Islet precursor cell (in vitro differentiated cells): ENCODE measurements around the gene NSG2.

Experiments
- DNase-seq: peaks from one replicate; pipeline ENCODE4 v3.0.0-alpha.2; 2018

The NSG2 gene

GRCh38 chr5:174045470-174046025 lies at the start of gene NSG2:
TSS of gene NSG2 (plus strand) at chr5:174045706. CDS start at chr5:174046756, 1,050 bp downstream.
- peak; percentile 97 for DNase-seq

GRCh38 chr5:173997331-173997730 lies 48.2 kb upstream of the NSG2 start:
- DNase-seq, result no peak

DNA sequence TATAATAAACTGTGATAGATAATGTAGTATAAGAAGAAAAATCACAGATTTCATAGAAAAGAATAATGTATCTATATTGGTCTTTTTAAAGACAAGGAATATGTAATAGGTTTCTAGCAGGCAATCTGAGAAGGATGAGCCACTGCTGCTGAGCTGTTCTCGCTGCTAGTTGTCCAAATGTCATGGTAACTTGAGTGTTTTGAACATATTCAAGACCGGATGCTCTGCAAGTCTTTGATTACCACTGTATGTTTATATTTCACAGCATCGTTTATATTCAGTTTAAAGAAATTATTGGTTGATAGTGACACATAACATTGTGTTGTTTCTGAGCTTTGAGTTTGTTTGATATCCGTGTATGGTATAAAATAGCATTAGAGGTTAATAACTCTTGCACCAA lies 47.0 kb upstream of the NSG2 start:
- DNase-seq, result no peak

- DNase-seq, result no peak
These were observed 45.4 kb upstream of the NSG2 start for GRCh38 chr5:174000076-174000475.

DNA sequence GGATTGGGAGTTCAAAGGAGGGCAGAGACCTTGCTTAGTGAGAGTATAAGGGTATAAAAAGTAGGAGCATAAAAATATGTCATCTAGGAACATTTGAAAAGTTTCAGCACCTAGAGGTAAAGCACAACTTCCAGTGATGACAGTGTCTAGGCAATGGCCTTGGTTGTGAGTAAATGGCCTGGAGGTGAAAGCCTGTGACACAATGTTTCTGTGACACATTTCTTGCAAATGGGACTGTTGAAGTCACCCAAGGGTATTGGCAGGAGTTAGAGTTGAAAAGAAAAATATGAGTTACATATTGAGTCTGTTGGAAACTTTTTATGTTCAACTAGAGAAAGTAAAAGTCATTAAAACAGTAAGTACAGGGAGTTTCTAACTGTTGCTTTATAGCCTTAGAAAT lies 41.7 kb upstream of the NSG2 start:
- DNase-seq, result no peak

DNA sequence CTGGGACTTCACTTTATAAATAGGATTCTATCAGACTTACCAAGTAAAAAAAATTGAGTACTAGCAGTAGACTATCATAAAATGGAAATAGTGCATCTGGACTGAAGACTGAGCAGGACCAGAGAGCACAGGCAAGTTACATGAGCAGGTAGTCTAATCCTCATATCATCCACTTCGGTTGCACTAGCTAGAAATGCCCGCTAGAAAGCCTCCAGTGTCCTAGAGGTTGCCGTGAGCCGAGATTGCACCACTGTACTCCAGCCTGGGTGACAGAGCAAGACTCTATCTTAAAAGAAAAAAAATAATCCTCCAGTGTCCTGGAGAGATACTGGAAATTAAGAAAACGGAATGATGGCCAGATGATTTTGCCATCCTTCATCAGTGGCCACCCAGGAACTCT lies 36.6 kb upstream of the NSG2 start:
- DNase-seq, result no peak

- no peak for DNase-seq
These were observed 35.1 kb upstream of the NSG2 start for GRCh38 chr5:174010365-174010764.

- DNase-seq, result no peak
These were observed 34.1 kb upstream of the NSG2 start for GRCh38 chr5:174011441-174011840.

DNA sequence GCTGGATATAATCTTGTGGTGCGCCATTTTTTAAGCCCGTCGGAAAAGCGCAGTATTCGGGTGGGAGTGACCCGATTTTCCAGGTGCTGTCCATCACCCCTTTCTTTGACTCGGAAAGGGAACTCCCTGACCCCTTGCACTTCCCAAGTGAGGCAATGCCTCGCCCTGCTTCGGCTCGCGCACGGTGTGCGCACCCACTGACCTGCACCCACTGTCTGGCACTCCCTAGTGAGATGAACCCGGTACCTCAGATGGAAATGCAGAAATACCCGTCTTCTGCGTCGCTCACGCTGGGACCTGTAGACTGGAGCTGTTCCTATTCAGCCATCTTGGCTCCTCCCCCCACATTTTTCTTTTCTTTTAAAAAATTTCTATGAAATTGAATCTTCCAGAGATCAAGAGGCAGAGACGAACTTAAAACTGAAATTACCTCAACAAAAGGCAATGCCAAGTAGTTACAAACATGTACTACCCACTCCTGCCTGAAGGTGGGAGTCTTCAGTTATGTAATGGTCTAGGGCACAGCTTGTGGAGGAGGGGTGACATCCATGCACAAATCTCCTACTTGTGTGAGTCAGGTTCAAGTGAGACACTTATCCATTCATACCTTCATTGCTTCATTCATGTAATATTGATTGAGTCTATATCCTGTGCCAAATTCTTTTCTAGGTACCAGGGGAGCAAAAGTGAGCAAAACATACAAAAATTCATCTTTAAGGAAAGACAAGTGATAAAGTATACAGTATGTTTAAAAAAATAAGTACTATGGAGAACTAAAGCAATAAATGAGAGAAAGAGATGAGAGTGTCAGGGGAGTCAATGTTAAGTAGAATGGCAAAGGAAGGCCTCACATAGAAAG lies 25.2 kb upstream of the NSG2 start:
- peak; percentile 75 for DNase-seq

- DNase-seq, result no peak
These were observed 24.6 kb upstream of the NSG2 start for GRCh38 chr5:174020928-174021304.

GRCh38 chr5:174022384-174023095 lies 23.0 kb upstream of the NSG2 start:
- DNase-seq, result no peak

DNA sequence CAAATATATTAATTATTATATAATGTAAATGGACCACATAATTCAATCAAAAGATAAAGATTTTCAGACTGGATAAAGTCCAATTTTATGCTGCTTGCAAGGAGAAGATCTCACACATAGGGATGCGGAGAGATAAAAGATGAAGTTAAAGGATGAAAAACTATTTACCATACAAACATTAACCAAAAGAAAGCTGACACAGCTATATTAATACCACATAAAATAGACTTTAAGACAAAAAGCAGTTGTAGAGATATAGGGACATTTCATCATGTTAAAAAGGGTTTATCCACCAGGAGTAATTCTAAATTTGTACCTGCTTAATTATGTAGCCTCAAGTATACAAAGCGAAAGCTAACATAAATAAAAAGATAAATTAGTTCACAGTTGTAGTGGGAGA lies 15.2 kb upstream of the NSG2 start:
- no peak for DNase-seq

DNA sequence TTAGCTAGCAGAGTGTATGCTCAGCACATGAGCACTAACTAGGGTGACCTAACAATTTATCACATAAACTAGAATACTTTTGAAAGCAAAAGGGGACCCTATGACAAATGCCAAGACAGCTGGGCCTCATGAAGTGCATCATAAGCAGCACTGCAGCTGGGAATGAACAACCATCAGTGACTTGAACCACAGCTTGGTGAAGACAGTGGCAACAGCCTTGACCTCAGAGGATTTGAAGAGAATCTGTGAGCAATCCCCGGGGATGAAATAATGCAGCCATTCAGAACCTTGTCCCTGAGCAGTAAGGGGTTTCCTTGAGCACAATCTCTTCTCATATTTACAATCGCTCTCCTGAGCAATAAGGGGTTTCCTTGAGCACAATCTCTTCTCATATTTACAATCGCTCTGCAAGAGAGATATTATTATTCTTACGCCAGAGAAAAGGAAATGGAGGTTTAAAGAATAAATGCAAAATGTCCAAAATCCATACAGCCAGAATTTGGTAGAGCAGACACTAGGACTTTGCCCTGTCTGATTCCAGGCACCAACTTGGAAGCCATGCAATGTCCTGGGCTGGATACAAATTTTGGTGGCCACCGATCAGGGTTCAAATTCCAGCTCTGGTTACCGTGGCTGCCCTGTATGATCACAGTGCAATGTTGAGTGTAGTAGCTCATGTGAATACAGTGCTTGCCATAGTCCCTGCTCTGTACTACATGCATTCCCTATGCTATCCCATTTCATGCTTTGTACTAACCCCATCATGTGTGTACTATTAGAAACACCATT lies 846 bp upstream of the NSG2 start:
- DNase-seq, result no peak

- DNase-seq, result no peak
These were observed 1.1 kb downstream of the NSG2 start for GRCh38 chr5:174046558-174046957.

DNA sequence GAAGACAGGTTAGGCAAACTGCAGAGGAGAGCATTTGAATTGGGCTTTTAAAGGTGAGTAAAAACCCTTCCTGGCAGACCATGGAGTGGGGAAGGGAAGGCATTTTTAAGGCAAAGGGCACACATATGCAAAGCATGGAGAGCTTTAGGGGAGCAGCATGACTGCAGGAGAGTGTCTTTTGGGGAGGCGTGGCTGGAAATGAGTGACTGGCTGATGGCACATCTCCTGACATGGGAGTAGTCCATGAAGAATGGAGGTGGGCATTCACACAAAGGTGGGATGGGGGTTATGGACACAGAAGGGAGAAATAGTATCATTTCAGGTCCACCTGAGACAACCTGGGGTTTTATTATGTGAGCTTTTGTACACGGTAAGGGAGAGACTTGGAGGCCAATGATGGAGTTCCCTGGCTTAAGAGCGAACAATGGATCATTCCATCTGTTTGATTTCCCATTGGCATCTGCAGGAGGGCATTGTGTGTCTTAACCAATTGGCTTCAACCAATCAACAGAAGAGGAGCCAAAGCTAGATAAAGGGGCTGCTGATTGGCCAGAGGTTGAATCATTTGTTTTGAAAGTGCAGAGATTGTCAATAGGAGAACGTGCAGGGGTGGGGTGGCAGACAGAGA lies 2.1 kb downstream of the NSG2 start:
- DNase-seq, result no peak

GRCh38 chr5:174052636-174053035 lies 7.1 kb downstream of the NSG2 start:
- DNase-seq, result no peak

- DNase-seq, result no peak
These were observed 8.4 kb downstream of the NSG2 start for GRCh38 chr5:174053905-174054304.

DNA sequence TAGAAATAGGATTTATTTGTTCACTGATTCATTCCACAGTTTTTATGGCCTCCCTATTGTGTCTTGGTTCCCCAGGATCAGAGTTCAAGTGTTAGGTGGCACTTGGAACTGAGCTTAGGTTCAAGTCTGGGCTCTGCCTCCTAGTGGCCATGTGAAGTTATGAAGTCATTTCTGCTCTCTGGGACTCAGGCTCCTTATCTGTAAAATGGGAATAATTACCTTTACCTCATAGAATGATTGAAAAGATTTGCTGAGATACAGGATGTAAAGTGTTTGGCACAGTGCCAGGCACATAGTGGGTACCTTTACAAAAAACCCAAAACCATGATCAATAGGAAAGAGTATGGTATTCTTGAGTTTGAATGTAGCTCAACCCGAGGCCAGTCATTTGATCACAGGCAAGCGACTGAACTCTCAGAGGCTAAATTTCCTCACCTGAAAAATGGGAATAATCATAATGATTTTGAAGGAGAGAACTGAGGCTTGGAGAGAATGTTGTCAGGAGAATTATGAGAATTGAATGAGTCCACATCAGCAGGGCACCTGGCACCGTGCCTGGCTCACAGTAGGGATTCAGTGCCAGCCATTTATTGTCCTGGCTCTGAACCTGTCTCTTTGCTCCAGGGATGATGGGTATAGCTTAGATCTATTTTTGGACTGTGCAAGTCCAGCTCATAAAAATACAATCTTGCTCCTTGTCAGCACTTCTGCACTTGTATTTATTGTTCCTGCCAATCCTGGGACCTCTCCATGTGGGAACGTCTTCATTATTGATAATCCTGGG lies 10.8 kb downstream of the NSG2 start:
- DNase-seq, result no peak

GRCh38 chr5:174057206-174057605 lies 11.7 kb downstream of the NSG2 start:
- no peak for DNase-seq

DNA sequence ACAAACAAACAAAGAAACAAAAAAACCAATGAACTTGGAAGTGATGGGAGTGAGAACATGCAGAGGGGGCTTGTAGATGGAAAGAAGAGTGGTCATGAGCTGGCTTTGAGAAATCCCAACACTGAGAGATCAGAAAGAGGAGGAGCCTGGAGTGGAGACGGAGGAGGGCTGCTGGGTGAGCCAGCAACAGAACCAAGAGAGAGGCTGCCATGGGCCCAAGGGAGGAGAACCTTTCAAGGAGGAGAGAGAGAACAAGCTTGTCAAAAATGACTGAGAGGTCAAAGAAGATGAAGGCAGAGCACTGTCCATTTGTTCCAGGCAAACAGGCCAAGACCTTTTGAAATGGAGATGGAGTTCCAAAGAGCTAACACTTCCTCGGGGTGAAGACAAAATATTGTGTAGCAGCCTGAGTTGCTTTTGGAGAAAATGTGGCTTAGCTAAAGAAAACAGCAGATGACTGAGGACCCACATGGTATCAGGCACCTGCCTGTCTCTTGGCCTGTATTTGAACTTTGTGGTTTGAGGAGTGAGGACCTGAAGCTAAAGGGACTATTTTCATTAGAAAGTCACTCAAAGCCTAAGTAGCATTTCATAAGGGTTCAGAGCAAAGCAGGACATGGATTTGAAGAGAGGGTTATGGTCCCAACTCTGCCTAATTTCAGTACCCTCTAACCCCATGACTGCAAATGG lies 13.1 kb downstream of the NSG2 start:
- no peak for DNase-seq

DNA sequence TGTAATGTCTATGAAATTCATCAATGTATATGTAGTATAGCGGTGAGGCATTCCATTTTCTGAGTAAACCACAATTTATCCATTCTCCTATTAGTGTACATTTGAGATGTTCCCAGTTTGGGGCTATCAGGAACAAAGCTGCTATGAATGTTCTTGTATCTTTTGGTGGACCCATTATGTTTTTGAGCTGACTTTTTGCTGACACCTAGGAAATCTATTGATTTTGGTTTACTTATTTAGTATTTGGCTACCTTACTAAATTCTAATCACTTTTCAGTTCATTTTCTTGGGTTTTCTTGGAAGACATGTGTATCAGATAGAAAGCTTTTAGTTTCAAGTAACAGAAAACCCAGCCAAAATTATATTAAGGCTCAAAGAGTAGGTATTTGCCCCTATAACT lies 13.7 kb downstream of the NSG2 start:
- no peak for DNase-seq
